ENCODE measurements around the gene FRG2C. TPM values are rescaled to one million over a fixed set of nuclear protein-coding genes. Genes with fewer than 3 reads are reported as not detected.
A peak's percentile ranks its signal among the peaks of the same experiment; 100 is the strongest.
"Not testable (repeated sequence)": the region's sequence is repeated elsewhere in the genome, so short reads cannot be mapped to it uniquely, and the experiment has no call there.

FRG2C gene
- not detected in 2 replicates for total RNA-seq (2014; rRNA removed; shearing (Covaris generic))

DNA sequence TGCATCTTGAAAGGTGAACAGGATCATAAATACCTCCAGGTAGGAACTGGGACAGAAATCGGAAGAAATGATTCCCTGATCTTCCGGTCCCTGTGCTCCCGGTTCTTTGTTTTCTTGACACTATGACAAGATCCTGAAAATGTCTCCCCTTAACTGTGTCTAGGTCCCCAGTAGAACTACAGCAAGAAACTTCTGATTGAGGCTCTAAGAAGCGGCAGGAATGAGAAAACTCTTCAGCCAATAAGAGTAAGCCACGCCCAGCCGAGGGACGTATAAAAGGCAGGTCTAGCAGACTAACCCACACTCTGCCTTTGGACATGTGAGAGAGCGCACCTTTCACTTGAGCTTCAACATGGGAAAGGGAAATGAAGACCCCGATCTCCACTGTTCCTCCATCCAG, at the start of gene FRG2C:
Gene FRG2C, plus strand, starts transcription at position 301 of the 400 bp plus-strand sequence. Its CDS starts 52 bp downstream, at position 353.
- H3K4me3 ChIP-seq; H3K27ac ChIP-seq; H3K9me3 ChIP-seq (replicated peaks); H3K27me3 ChIP-seq; DNase-seq; H3K4me1 ChIP-seq; H3K36me3 ChIP-seq: not testable (repeated sequence)

DNA sequence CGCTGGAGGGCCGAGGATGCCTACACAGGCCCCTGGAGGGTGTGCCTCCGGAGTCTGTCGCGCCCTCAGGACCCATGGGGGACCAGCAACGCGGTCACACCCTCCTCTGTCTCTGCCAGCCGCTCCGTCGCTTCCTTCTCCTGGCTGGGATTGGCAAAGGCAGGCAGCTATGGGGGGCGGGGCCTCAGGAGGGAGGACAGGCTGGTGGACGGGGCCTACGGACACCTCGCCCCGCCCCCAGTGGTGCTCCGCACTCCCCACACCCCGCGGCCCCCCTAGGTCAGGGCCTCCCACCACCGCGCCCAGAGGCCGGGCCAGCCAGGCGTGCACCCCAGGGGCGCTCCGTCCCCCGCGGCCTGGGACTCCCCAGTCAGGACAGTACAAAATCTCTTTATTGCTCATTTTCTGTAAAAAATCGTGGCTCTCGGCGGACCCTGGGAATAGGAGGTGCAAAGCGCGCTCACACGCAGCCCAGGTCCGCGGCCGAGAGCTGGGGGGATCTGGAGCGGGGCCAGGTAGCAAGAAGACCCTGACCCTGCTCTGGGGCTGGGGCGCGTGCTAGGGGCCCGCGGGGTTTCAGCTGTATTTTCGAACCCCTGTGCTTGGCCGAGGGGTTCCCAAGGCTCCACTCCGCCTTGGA, 45.3 kb upstream of the FRG2C start:
- H3K36me3 ChIP-seq; DNase-seq; H3K27ac ChIP-seq; H3K4me1 ChIP-seq; H3K4me3 ChIP-seq; H3K27me3 ChIP-seq; H3K9me3 ChIP-seq (replicated peaks): not testable (repeated sequence)

DNA sequence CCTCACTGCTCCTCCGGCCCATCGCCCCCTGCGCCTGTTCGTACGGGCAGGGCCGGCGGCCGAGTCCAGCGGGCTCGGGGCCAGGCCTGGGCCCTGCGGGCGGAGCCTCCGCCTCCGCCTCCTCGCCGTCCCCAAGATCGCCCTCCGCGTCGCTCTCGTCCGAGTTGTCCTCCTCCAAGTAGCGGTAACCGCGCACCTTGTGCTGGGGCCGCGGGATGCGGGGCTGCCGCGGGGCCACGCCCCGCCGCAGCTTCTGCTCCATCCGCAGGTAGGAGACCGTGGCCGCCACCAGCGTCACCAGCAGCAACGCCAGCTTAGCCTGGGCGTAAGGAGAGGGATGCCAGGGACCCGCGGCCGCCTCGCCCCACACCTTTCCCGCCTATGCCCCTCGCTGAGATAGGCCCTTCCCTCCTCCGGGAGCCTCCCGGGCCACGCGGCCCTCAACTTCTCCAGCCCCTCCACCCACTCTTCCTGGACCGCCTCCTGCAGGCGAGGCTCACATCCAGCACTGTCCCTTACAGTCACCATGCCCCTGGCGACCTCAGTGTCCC, 44.6 kb upstream of the FRG2C start:
- not testable (repeated sequence) for H3K27me3 ChIP-seq; H3K36me3 ChIP-seq; H3K4me3 ChIP-seq; DNase-seq; H3K27ac ChIP-seq; H3K4me1 ChIP-seq; H3K9me3 ChIP-seq (replicated peaks)

DNA sequence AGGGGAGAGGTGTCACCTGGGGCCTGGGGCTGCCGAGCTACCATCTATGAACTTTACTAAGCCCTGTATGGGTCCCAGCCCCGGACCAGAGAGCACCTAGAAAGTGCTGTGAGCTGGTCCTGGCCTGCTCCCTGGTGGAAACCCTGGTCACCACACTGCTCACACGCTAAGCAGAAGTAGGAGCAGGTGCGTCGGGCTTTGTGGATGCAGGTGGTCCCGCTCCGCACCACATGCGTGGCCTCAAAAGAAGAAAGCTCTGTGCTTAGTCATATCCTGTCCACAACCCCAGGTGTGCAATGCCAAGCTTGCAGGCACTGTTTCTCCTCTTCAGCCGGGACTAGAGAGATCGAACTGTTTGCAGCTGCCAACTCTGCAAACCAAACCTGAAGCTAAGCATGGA, 42.4 kb upstream of the FRG2C start:
- not testable (repeated sequence) for H3K4me1 ChIP-seq; H3K9me3 ChIP-seq (replicated peaks); H3K36me3 ChIP-seq; DNase-seq; H3K27me3 ChIP-seq; H3K4me3 ChIP-seq; H3K27ac ChIP-seq

DNA sequence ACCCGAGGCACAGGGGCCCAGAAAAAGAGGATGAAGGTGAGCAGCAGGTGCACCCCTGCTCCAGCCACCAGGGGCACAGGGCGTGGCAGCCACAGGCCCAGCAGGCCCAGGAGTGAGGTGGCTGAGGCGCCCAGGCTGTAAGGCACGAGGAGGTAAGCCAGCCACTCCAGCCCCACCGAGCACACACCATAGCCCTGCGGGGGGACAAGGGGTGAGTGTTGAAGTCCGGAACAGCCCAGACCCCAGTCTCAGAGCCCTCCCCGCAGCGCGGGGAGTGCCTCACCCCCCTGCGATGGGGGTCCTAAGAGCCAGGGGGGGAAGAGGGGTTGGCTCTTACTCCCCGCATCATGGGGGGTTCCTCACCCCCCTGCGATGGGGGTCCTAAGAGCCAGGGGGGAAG, 40.5 kb upstream of the FRG2C start:
- not testable (repeated sequence) for H3K27ac ChIP-seq; H3K36me3 ChIP-seq; DNase-seq; H3K4me1 ChIP-seq; H3K4me3 ChIP-seq; H3K27me3 ChIP-seq; H3K9me3 ChIP-seq (replicated peaks)

DNA sequence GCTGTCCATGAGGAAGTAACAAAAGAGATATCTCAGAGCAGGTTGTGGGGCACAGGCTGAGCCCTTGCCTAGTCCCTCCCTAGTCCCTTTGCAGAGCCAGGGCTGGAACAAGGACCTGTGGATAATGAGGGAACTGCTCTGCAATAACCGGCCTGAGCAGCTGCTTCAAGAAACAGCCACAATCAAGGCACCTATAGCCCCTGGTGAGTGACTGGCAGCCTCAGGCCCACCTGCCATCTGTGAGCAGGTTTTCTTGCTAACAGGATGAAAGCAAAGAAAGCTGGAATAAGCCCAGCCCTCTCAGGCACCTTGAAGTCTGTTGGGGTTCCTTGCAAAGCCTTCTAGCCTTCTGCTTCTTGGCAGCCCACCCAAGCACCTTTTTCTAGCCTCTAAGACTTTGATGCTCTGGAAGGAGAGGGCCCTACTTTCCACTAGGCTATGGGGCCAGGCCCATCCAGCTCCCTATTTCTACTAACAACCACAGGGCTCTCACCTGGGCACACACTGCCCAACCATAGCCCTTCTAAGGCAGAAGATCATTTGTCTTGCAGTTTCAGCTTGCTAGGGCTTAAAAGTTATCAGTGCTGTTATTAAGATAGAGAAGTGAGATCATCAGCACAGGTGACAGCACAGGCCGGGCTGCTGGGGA, 33.1 kb upstream of the FRG2C start:
- DNase-seq; H3K36me3 ChIP-seq; H3K4me1 ChIP-seq; H3K27ac ChIP-seq; H3K27me3 ChIP-seq; H3K4me3 ChIP-seq; H3K9me3 ChIP-seq (replicated peaks): not testable (repeated sequence)

DNA sequence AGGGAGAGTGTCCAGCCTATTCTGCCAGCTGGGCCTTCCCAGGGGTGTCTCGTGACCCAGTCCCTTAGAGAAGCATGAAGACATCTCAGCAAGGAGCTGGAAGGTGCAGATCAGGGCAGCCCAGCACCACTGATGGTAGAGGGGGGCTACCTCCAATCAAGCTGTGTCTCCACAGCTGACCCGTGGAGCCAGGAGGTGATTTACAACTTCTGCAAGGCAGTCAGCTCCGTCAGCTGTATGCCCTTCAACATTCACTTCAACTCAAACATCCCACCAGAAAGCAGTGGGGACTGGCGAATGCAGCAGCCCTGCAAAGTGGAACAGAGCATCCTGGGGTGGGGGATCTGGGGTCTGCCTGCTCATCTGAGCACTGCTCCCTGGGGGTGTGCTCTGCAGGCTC, 32.6 kb upstream of the FRG2C start:
- DNase-seq: no peak
- no peaks in the 10 kb centered on the region for H3K4me1 ChIP-seq
- no peak overlapping the region for H3K27ac ChIP-seq
- H3K27me3 ChIP-seq: no peaks in the 10 kb centered on the region
- H3K4me3 ChIP-seq: no peak overlapping the region
- H3K9me3 ChIP-seq (replicated peaks): no peaks in the 10 kb centered on the region
- H3K36me3 ChIP-seq: no peaks in the 10 kb centered on the region

DNA sequence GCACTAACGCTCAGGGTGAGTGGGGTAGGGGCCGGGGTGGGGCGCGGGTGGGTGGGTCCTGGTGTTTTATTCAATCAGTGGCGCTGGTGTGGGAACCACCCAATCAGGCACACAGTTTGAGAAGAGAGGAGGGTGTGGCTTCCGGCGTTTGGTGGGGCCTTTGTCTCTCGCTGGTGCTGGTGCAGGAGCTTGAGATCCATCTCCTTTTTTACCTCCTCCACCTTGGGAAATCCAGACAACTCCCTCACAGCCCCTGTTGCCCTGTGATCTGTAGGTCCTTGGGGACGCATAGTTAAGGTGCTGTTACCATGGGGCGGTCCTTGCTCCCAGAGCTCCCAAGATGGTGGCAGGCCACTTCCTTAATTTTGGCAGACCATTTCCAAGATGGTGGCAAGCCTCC, 25.2 kb upstream of the FRG2C start:
- not testable (repeated sequence) for DNase-seq; H3K27me3 ChIP-seq; H3K36me3 ChIP-seq; H3K4me1 ChIP-seq; H3K27ac ChIP-seq; H3K9me3 ChIP-seq (replicated peaks); H3K4me3 ChIP-seq

DNA sequence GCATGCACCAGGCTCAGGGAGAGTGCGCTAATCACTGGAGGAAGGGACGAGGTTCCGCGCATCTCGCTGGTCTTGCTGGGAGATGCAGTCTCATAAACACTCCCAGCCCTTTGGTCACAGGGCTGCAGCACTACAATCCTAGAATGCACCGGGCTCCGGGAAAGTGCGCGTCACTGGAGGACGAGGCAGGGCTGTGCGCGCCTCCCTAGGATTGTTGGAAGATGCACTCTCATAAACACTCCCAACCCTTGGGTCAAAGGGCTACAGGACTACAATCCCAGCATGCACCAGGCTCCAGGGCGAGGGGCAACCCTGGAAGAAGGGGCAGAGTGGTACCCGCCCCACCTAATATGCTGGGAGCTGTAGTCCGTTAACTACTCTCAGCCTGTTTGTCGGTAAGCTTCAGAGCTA, 23.0 kb upstream of the FRG2C start:
- H3K4me3 ChIP-seq, DNase-seq: not testable (repeated sequence)

DNA sequence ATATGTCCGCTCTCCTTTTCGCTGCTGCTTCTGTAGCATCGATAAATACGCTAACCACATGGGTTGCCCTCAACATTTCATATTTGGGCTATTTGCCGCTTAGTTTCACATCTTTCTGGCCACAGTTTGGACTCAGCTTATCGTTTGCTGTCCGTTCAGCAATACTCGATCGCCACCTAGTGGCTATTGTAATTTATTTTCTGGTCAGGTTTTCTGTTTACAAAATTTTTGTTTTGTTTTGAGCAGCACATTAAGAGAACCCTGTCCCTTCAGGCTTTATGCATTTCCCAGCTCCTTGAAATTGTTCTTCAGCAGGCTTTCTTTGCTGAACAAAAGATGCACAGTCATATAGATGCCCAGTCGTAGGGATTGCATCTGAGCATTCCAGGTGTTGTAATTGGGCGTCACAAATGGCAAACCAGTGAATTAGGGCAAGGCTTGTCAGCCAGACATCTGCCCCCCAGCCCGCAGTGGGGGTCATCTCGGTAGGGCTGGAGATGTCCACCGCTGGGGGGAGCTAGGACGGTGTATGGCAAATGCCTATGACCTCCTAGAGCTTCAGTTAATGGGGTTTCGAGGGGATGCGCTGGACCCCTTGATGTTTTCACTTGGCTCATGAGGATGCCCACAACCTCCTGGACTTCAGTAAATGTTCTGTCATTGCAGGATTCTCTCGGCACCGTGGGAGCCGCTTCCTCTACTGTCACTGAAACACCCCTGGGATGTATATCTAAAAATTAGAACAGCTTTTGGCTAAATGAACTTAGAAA, 20.9 kb upstream of the FRG2C start:
- DNase-seq: peak in 1 of 2 experiments; percentile 38
- H3K9me3 ChIP-seq (replicated peaks); H3K27ac ChIP-seq; H3K27me3 ChIP-seq; H3K4me1 ChIP-seq; H3K4me3 ChIP-seq; H3K36me3 ChIP-seq: not testable (repeated sequence)

More for the DNA sequence above, 23.0 kb upstream of the FRG2C start:
- H3K27ac ChIP-seq; H3K4me1 ChIP-seq; H3K9me3 ChIP-seq (replicated peaks); H3K27me3 ChIP-seq; H3K36me3 ChIP-seq: not testable (repeated sequence)

DNA sequence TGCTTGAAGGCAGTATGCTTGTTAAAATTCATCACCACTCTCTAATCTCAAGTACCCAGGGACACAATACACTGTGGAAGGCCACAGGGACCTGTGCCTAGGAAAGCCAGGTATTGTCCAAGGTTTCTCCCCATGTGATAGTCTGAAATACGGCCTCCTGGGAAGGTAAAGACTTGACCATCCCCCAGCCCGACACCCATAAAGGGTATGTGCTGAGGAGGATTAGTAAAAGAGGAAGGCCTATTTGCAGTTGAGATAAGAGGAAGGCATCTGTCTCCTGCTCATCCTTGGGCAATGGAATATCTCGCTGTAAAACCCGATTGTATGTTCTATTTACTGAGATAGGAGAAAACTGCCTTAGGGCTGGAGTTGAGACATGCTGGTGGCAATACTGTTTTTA, 18.6 kb upstream of the FRG2C start:
- not testable (repeated sequence) for H3K27ac ChIP-seq; H3K4me3 ChIP-seq; H3K9me3 ChIP-seq (replicated peaks); H3K36me3 ChIP-seq; H3K4me1 ChIP-seq; DNase-seq; H3K27me3 ChIP-seq

DNA sequence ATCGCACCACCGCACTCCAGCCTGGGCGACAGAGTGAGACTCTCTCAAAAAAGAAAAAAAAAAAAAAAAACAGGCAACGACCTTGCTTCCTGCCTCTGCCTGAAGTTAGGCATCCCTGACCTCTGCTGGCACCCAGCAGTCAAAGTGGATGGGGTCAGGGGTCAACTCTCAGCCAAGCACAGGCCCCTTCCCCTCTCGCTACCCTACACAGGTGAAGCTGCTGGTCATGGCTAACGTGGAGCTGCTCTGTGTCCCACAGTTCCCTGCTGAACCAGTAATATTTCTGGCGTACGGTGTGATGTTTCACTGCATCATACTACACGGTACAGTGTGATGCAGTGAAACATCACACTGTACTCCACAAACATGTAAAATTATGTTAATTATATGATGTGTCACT, 13.9 kb upstream of the FRG2C start:
- H3K9me3 ChIP-seq (replicated peaks): no peaks in the 10 kb centered on the region
- H3K4me3 ChIP-seq: no peak overlapping the region
- H3K27me3 ChIP-seq: no peaks in the 10 kb centered on the region
- no peaks in the 10 kb centered on the region for H3K4me1 ChIP-seq
- no peak for DNase-seq
- H3K27ac ChIP-seq: no peak overlapping the region
- H3K36me3 ChIP-seq: no peaks in the 10 kb centered on the region

DNA sequence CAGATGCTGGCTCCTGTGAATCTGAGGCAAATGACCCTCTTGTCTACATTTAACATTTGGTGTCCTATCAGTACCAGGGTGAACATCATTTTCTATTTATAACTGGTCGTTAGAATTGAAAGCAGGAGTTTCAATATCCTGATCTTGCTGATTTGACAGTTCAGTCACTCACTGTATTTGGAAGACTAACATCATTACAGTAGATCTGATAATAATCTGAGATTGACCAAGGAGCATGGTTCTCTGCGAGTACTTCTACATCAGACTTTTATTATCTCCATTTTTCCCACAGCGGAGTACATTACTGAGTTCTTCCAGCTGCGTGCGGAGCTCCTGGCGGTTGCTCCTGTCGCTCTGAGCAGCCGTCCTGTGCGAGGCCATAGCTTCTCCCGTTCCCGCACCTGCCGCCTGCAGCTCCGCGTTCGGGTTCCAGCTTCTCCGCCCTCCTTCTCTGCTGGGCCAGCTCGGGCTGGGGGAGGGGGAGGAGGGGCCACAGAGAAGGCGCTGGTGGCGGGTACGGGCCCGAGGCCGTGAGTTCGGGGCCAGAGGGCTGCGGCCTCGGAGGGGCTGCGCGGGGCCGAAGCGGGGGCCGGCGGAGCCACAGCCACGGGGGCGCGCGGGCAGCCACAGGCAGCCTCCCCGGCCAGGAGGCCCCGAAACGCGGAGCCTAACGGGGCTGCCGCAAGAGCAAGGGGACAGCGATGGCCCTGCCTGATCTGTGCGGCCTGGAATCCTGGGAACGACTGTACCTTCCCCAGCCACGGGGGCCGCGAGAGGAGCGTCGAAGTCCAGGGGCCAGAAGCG, 8.8 kb upstream of the FRG2C start:
- H3K27ac ChIP-seq; H3K4me1 ChIP-seq; DNase-seq; H3K36me3 ChIP-seq; H3K4me3 ChIP-seq; H3K9me3 ChIP-seq (replicated peaks); H3K27me3 ChIP-seq: not testable (repeated sequence)

DNA sequence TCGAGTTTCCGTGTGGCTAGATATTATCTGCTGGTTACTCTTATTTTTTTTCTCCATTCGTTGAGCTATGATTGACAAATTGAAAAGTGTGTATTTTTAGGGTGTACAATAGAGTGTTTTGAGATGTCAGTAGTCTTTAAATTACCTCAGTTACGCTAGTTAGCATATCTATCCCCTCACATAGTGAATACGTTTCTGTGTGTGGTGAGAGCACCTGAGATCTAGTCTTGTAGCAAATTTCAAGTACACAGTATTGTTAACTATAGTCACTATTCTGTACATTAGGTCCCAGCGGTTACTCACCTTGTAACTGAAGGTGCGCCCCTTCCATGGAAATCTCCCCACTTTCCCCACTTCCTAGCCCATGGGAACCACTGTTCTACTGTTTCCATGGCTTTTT, 8.2 kb upstream of the FRG2C start:
- H3K27me3 ChIP-seq; DNase-seq; H3K4me1 ChIP-seq; H3K27ac ChIP-seq; H3K36me3 ChIP-seq; H3K4me3 ChIP-seq; H3K9me3 ChIP-seq (replicated peaks): not testable (repeated sequence)

Measured in SJCRH30 (cell line).